Stromal cell of bone marrow (primary cell): ENCODE data around the gene TRNAU1AP.
"Not testable (repeated sequence)": the region's sequence is repeated elsewhere in the genome, so short reads cannot be mapped to it uniquely, and the experiment has no call there.

Experiments used
- DNase-seq: peaks from one replicate; pipeline ENCODE4 v3.0.0-alpha.2; 2012; ENCODE audit warnings: low read depth

Gene TRNAU1AP

GRCh38 chr1:28521502-28522164, 31.3 kb upstream of the TRNAU1AP start:
- no peak for DNase-seq

GRCh38 chr1:28522537-28522936, 30.3 kb upstream of the TRNAU1AP start:
- DNase-seq, result not testable (repeated sequence)

- not testable (repeated sequence) for DNase-seq
Measured at GRCh38 chr1:28525002-28525642, 27.8 kb upstream of the TRNAU1AP start.

GRCh38 chr1:28526886-28527285, 26.0 kb upstream of the TRNAU1AP start:
- DNase-seq, result no peak

GRCh38 chr1:28530456-28530855, 22.4 kb upstream of the TRNAU1AP start:
- DNase-seq, result no peak

- DNase-seq, result no peak
Measured at GRCh38 chr1:28534671-28535070, 18.2 kb upstream of the TRNAU1AP start.

GRCh38 chr1:28535180-28535579, 17.7 kb upstream of the TRNAU1AP start:
- DNase-seq, result no peak

GRCh38 chr1:28537457-28538199, 15.3 kb upstream of the TRNAU1AP start:
- DNase-seq, result no peak

GRCh38 chr1:28538286-28538685, 14.6 kb upstream of the TRNAU1AP start:
- no peak for DNase-seq

GRCh38 chr1:28540651-28541050, 12.2 kb upstream of the TRNAU1AP start:
- DNase-seq, result no peak

- not testable (repeated sequence) for DNase-seq
Measured at GRCh38 chr1:28541414-28542015, 11.4 kb upstream of the TRNAU1AP start.

- no peak for DNase-seq
Measured at GRCh38 chr1:28545246-28545628, 7.6 kb upstream of the TRNAU1AP start.

GRCh38 chr1:28548318-28548717, 4.6 kb upstream of the TRNAU1AP start:
- no peak for DNase-seq

- no peak for DNase-seq
Measured at GRCh38 chr1:28551381-28551780, 1.5 kb upstream of the TRNAU1AP start.

GRCh38 chr1:28560886-28561285, 8.0 kb downstream of the TRNAU1AP start:
- no peak for DNase-seq

- DNase-seq, result no peak
Measured at GRCh38 chr1:28564310-28564709, 11.4 kb downstream of the TRNAU1AP start.

GRCh38 chr1:28565040-28565439, 12.2 kb downstream of the TRNAU1AP start:
- no peak for DNase-seq

- no peak for DNase-seq
Measured at GRCh38 chr1:28565726-28566125, 12.8 kb downstream of the TRNAU1AP start.

- DNase-seq, result no peak
Measured at GRCh38 chr1:28566931-28567330, 14.0 kb downstream of the TRNAU1AP start.

- no peak for DNase-seq
Measured at GRCh38 chr1:28571911-28572310, 19.0 kb downstream of the TRNAU1AP start.

- not testable (repeated sequence) for DNase-seq
Measured at GRCh38 chr1:28572891-28573290, 20.0 kb downstream of the TRNAU1AP start.

- DNase-seq, result no peak
Measured at GRCh38 chr1:28573564-28573963, 20.7 kb downstream of the TRNAU1AP start.
